Astrocyte (in vitro differentiated cells and primary cell): ENCODE results near the gene TMEM156.

Source experiments
- CTCF ChIP-seq: IDR thresholded peaks from 2 replicates; pipeline ENCODE4 v1.5.1; 2011; ENCODE audit warnings: low read depth, mild to moderate bottlenecking, inconsistent platforms, low read length, moderate library complexity; ENCODE audit not compliant: insufficient read depth
- EZH2 ChIP-seq: IDR thresholded peaks from 2 replicates; pipeline ENCODE4 v1.6.1; 2012; ENCODE audit warnings: mild to moderate bottlenecking, low read length, inconsistent platforms; ENCODE audit not compliant: insufficient read depth

- TF ChIP-seq CTCF, result no peak
- no peak for TF ChIP-seq EZH2
Observed at GRCh38 chr4:38920186-38920585, 112.0 kb downstream of the TMEM156 start.
